Type B pancreatic cell (in vitro differentiated cells): ENCODE data around the gene PRKCZ. TPM values are rescaled to one million over a fixed set of nuclear protein-coding genes. Genes with fewer than 3 reads are reported as not detected.
A peak's percentile ranks its signal among the peaks of the same experiment; 100 is the strongest.

Experiments used
- DNase-seq: peaks from one replicate; pipeline ENCODE4 v3.0.0; 2021; ENCODE audit warnings: mixed read lengths; ENCODE audit not compliant: unreplicated experiment; ENCODE audit errors: extremely low spot score
- H3K27ac Mint-ChIP-seq: 2 replicates; pipeline ENCODE4 v1.8.0; 2021; ENCODE audit warnings: mild to moderate bottlenecking, mixed read lengths
- H3K27me3 Mint-ChIP-seq: 2 replicates; pipeline ENCODE4 v1.8.0; 2021; ENCODE audit warnings: mixed read lengths
- H3K36me3 Mint-ChIP-seq: 2 replicates; pipeline ENCODE4 v1.8.0; 2021; ENCODE audit warnings: mixed read lengths
- H3K4me1 Mint-ChIP-seq: one replicate; pipeline ENCODE4 v1.8.0; 2021; ENCODE audit warnings: mixed read lengths; ENCODE audit not compliant: unreplicated experiment
- H3K4me3 Mint-ChIP-seq: 2 replicates; pipeline ENCODE4 v1.8.0; 2021; ENCODE audit warnings: mild to moderate bottlenecking, mixed read lengths
- H3K9me3 Mint-ChIP-seq: 2 replicates; pipeline ENCODE4 v1.8.0; 2021; ENCODE audit warnings: mixed read lengths
- CTCF ChIP-seq: fragments of 200-600 bp; sonication (generic); conservative IDR thresholded peaks from 2 replicates; pipeline ENCODE4 v1.5.0; 2021; ENCODE audit warnings: antibody characterized with exemption, mild to moderate bottlenecking
- total RNA-seq: library from RNA; stranded (reverse); gene quantifications from 2 replicates; pipeline ENCODE4 v1.2.1, GENCODE V29; 2021; ENCODE audit warnings: low replicate concordance

The PRKCZ gene
- total RNA-seq, 1 donor from 2014 or later: 33.2 TPM

- H3K4me1 Mint-ChIP-seq: peaks cover 12% of the 10 kb centered on the region
- no peak for DNase-seq
- no peaks in the 10 kb centered on the region for H3K36me3 Mint-ChIP-seq
These were observed 124.3 kb downstream of the PRKCZ start for GRCh38 chr1:2174348-2175054.

GRCh38 chr1:2175055-2175414 is 124.8 kb downstream of the PRKCZ start:
- Mint-ChIP-seq H3K4me1 (peaks cover 15% of the 10 kb centered on the region), H3K9me3 (no peaks in the 10 kb centered on the region), H3K4me3 (no peak overlapping the region), H3K27me3 (no peaks in the 10 kb centered on the region), H3K27ac (no peak overlapping the region), H3K36me3 (no peaks in the 10 kb centered on the region)
- no peak for TF ChIP-seq CTCF
- DNase-seq: no peak

More at GRCh38 chr1:2174348-2175054, 124.3 kb downstream of the PRKCZ start:
- peak; percentile 93 for TF ChIP-seq CTCF
- Mint-ChIP-seq H3K27me3 (no peaks in the 10 kb centered on the region), H3K4me3 (no peak overlapping the region), H3K9me3 (no peaks in the 10 kb centered on the region), H3K27ac (no peak overlapping the region)

GRCh38 chr1:2175681-2176454 is 125.7 kb downstream of the PRKCZ start:
- Mint-ChIP-seq H3K9me3 (no peaks in the 10 kb centered on the region), H3K4me1 (peaks cover 15% of the 10 kb centered on the region)

GRCh38 chr1:2176615-2177014 is 126.4 kb downstream of the PRKCZ start:
- Mint-ChIP-seq H3K27ac (no peak overlapping the region), H3K36me3 (no peaks in the 10 kb centered on the region), H3K4me3 (no peak overlapping the region), H3K27me3 (no peaks in the 10 kb centered on the region), H3K9me3 (no peaks in the 10 kb centered on the region), H3K4me1 (peaks cover 15% of the 10 kb centered on the region)
- no peak for DNase-seq
- no peak for TF ChIP-seq CTCF

More at GRCh38 chr1:2175681-2176454, 125.7 kb downstream of the PRKCZ start:
- no peak for DNase-seq
- TF ChIP-seq CTCF: no peak
- H3K4me3 Mint-ChIP-seq: no peak overlapping the region
- no peaks in the 10 kb centered on the region for H3K36me3 Mint-ChIP-seq
- no peak overlapping the region for H3K27ac Mint-ChIP-seq
- H3K27me3 Mint-ChIP-seq: no peaks in the 10 kb centered on the region

- no peak for DNase-seq
- Mint-ChIP-seq H3K27me3 (no peaks in the 10 kb centered on the region), H3K4me1 (peaks cover 15% of the 10 kb centered on the region), H3K9me3 (no peaks in the 10 kb centered on the region), H3K4me3 (no peak overlapping the region), H3K27ac (no peak overlapping the region), H3K36me3 (no peaks in the 10 kb centered on the region)
- no peak for TF ChIP-seq CTCF
These were observed 127.3 kb downstream of the PRKCZ start for GRCh38 chr1:2177541-2177940.
